Liver (tissue), 10 donors: ENCODE results near the gene PTPMT1. TPM values are rescaled to one million over a fixed set of nuclear protein-coding genes. Genes with fewer than 3 reads are reported as not detected.

ENCODE experiments used
- DNase-seq: peaks from one replicate; pipeline ENCODE4 v3.0.0-alpha.2; 2017; ENCODE audit warnings: low spot score
- H3K27ac ChIP-seq, 2 donors: one replicate each; pipeline ENCODE4 v1.7.0; 2013; ENCODE audit warnings: inconsistent platforms in 2 of 2, low read length in 2 of 2, control low read depth in 1 of 2, low read depth in 1 of 2, mild to moderate bottlenecking in 1 of 2
- H3K27me3 ChIP-seq, 4 donors: one replicate each; pipeline versions ENCODE4 v1.6.1 to v1.7.0; 2013; ENCODE audit warnings: low read length in 3 of 4, inconsistent platforms in 1 of 4, mild to moderate bottlenecking in 1 of 4, moderate library complexity in 1 of 4; ENCODE audit not compliant: control insufficient read depth in 4 of 4, insufficient read depth in 4 of 4
- H3K36me3 ChIP-seq, 4 donors: one replicate each; pipeline versions ENCODE4 v1.6.1 to v1.7.0; 2013; ENCODE audit warnings: low read length in 3 of 4, mild to moderate bottlenecking in 3 of 4, low read depth in 1 of 4, moderate library complexity in 1 of 4; ENCODE audit not compliant: control insufficient read depth in 4 of 4, insufficient read depth in 3 of 4
- H3K4me1 ChIP-seq, 4 donors: one replicate each; pipeline versions ENCODE4 v1.6.1 to v1.7.0; 2013; ENCODE audit warnings: low read length in 3 of 4, mild to moderate bottlenecking in 3 of 4, moderate library complexity in 1 of 4; ENCODE audit not compliant: control insufficient read depth in 4 of 4, insufficient read depth in 4 of 4
- H3K4me3 ChIP-seq, 3 donors: one replicate each; pipeline versions ENCODE4 v1.6.1 to v1.7.0; 2013; ENCODE audit warnings: low read length in 3 of 3, control low read depth in 1 of 3, low read depth in 1 of 3, mild to moderate bottlenecking in 1 of 3
- H3K9ac ChIP-seq, 2 donors: one replicate each; pipeline ENCODE4 v1.7.0; 2013; ENCODE audit warnings: low read length in 2 of 2, mild to moderate bottlenecking in 2 of 2, moderate library complexity in 2 of 2, control low read depth in 1 of 2, low read depth in 1 of 2
- H3K9me3 ChIP-seq, 4 donors: one replicate each; pipeline versions ENCODE4 v1.6.1 to v1.7.0; 2013; ENCODE audit warnings: low read length in 3 of 4; ENCODE audit not compliant: control insufficient read depth in 4 of 4
- ATF3 ChIP-seq: IDR thresholded peaks from 2 replicates; pipeline ENCODE4 v1.6.1; 2016; ENCODE audit warnings: antibody characterized with exemption
- FOXA2 ChIP-seq: IDR thresholded peaks from 2 replicates; pipeline ENCODE4 v1.6.1; 2016; ENCODE audit warnings: antibody characterized with exemption
- GABPA ChIP-seq, 2 donors: IDR thresholded peaks in 1 of 2; conservative IDR thresholded peaks in 1 of 2; 2 replicates each; pipeline ENCODE4 v1.6.1; 2016; ENCODE audit warnings: antibody characterized with exemption in 2 of 2, mild to moderate bottlenecking in 1 of 2, moderate library complexity in 1 of 2
- JUND ChIP-seq, 2 donors: IDR thresholded peaks; 2 replicates each; pipeline ENCODE4 v1.6.1; 2016; ENCODE audit warnings: antibody characterized with exemption in 2 of 2
- NR2F2 ChIP-seq: IDR thresholded peaks from 2 replicates; pipeline ENCODE4 v1.6.1; 2016; ENCODE audit warnings: antibody characterized with exemption
- TAF1 ChIP-seq: conservative IDR thresholded peaks from 2 replicates; pipeline ENCODE4 v1.6.1; 2016; ENCODE audit warnings: antibody characterized with exemption, mild to moderate bottlenecking
- WGBS: extraction: QIAGEN DNeasy Blood & Tissue Kit; methylation state at CpG from one replicate; pipeline ENCODE4 v1.1.7; 2013; 5-methylcytosine and 5-hydroxymethylcytosine counted together
- polyA plus RNA-seq, 2 donors: library from polyadenylated mRNA; stranded (reverse) in 1 of 2; unstranded in 1 of 2; fragments of 200-250 nt in 1 of 2; fragments of >200 nt in 1 of 2; fragmentation: Nextera tagmentation in 1 of 2; extraction: Ambion mirVana in 1 of 2; gene quantifications; one replicate each; pipeline versions ENCODE4 v1.2.1 to v1.2.3, GENCODE V29; 2013 to 2015
- small RNA-seq: library from RNA; depleted of rRNA; stranded (forward); fragments of <200 nt; gene quantifications from one replicate; pipeline ENCODE3, GENCODE V24; 2014
- total RNA-seq, 2 donors: library from RNA; depleted of rRNA; stranded (reverse); fragments of >200 nt; gene quantifications; one replicate each; pipeline ENCODE4 v1.2.3, GENCODE V29; 2014
- TF ChIP-seq, protein P1 (sequence below): IDR thresholded peaks from 2 replicates; pipeline ENCODE4 v1.6.1; 2016; ENCODE audit warnings: antibody characterized with exemption
- donor health status: healthy.
- donor health status: healthy.
- donor health status: healthy.
- donor health status: healthy.
- donor health status: healthy.

The PTPMT1 gene
- total and polyA plus RNA-seq, 4 donors = 28.7 to 40.4 (median 33.5) TPM

DNA sequence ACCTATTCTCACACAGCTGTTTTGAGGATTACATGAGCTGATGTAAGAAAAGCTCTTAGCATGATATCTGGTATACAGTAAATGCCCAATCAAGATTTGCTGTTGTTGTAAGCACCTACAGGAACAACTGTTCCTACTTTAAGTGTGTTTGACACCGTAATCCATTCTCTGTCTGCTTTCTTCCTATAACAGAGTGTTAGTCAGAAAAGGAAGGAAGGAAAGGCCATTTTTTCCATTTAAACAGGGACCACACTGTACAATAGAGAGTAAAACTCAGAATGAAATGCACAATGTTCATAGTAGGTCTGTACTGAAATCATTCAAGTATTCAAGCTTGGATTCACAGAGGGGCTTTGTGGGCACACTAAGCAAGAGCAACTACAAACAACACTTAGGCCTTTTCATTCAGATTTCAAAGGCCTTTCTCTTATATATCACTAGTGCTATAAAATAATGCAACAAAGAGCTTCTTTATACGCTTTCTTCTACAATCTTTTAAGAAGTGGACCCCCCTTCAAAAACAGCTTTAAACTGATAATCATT, 55.5 kb downstream of the PTPMT1 start:
- Histone ChIP-seq H3K27me3 (no peaks in the 10 kb centered on the region), H3K9me3 (no peaks in the 10 kb centered on the region), H3K4me1 (no peaks in the 10 kb centered on the region), H3K27ac (no peak overlapping the region), H3K9ac (no peak overlapping the region), H3K36me3 (peaks cover 15 to 64% (median 62%) of the 10 kb centered on the region in 4 donors), H3K4me3 (no peak overlapping the region)
- TF ChIP-seq JUND (IDR thresholded peaks at IDR 0.05) (no peak), FOXA2 (no peak), GABPA (IDR thresholded peaks at IDR 0.05 in 1 of 2, conservative IDR thresholded peaks at IDR 0.05 in 1 of 2) (no peak), ATF3 (no peak), NR2F2 (no peak), TAF1 (no peak)
- TF ChIP-seq, protein P1, sequence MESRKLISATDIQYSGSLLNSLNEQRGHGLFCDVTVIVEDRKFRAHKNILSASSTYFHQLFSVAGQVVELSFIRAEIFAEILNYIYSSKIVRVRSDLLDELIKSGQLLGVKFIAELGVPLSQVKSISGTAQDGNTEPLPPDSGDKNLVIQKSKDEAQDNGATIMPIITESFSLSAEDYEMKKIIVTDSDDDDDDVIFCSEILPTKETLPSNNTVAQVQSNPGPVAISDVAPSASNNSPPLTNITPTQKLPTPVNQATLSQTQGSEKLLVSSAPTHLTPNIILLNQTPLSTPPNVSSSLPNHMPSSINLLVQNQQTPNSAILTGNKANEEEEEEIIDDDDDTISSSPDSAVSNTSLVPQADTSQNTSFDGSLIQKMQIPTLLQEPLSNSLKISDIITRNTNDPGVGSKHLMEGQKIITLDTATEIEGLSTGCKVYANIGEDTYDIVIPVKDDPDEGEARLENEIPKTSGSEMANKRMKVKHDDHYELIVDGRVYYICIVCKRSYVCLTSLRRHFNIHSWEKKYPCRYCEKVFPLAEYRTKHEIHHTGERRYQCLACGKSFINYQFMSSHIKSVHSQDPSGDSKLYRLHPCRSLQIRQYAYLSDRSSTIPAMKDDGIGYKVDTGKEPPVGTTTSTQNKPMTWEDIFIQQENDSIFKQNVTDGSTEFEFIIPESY = no peak
- 89% methylated on average over 2 of the region's 2 CpGs for WGBS
- no peak for DNase-seq

Small RNA genes within 50 kb of the gene (small RNA-seq; reads per million reads assigned to genes)
- gene RN7SL652P (not detected), gene RNU5E-10P (not detected)

Other genes with a start within 250 kb of the PTPMT1 start
- gene MYBPC3, start 212.9 kb upstream of the PTPMT1 start, total RNA-seq = under 1 TPM in 1 of 2 donors, not detected in 1; 0.25 TPM
- gene MYBPC3, start 212.9 kb upstream of the PTPMT1 start, polyA plus RNA-seq = under 1 TPM in 1 of 2 donors, not detected in 1; 0.01 TPM
- 10 to 100 TPM; 12.5 to 14.2 TPM for gene SPI1, start 187.1 kb upstream of the PTPMT1 start, total RNA-seq
- 10 to 100 TPM in 1 of 2 donors, 1 to 10 TPM in 1; 2.3 to 14.4 TPM for gene SPI1, start 187.1 kb upstream of the PTPMT1 start, polyA plus RNA-seq
- 10 to 100 TPM in 1 of 2 donors, 1 to 10 TPM in 1; 8.2 to 13.0 TPM for gene SLC39A13, start 157.0 kb upstream of the PTPMT1 start, total RNA-seq
- 10 to 100 TPM in 1 of 2 donors, 1 to 10 TPM in 1; 8.4 to 17.5 TPM for gene SLC39A13, start 157.0 kb upstream of the PTPMT1 start, polyA plus RNA-seq
- gene PSMC3, start 139.2 kb upstream of the PTPMT1 start, total RNA-seq = 10 to 100 TPM; 58.0 to 96.6 TPM
- 100 to 1,000 TPM; 110 TPM for gene PSMC3, start 139.2 kb upstream of the PTPMT1 start, polyA plus RNA-seq
- gene RAPSN, start 116.5 kb upstream of the PTPMT1 start, total RNA-seq = under 1 TPM in 1 of 2 donors, not detected in 1; 0.59 TPM
- gene RAPSN, start 116.5 kb upstream of the PTPMT1 start, polyA plus RNA-seq = under 1 TPM; 0.12 to 0.28 TPM
- gene CELF1, start 12.5 kb upstream of the PTPMT1 start, total RNA-seq = 100 to 1,000 TPM in 1 of 2 donors, 10 to 100 TPM in 1; 66.7 to 139 TPM
- gene CELF1, start 12.5 kb upstream of the PTPMT1 start, polyA plus RNA-seq = 10 to 100 TPM; 23.5 to 53.8 TPM
- 10 to 100 TPM in 1 of 2 donors, 1 to 10 TPM in 1; 9.1 to 12.0 TPM for gene KBTBD4, start 13.4 kb downstream of the PTPMT1 start, total RNA-seq
- 1 to 10 TPM; 5.6 to 8.2 TPM for gene KBTBD4, start 13.4 kb downstream of the PTPMT1 start, polyA plus RNA-seq
- 10 to 100 TPM; 43.8 to 55.0 TPM for gene NDUFS3, start 13.5 kb downstream of the PTPMT1 start, total RNA-seq
- gene NDUFS3, start 13.5 kb downstream of the PTPMT1 start, polyA plus RNA-seq = 100 to 1,000 TPM in 1 of 2 donors, 10 to 100 TPM in 1; 80.6 to 101 TPM
- not detected for gene FAM180B, start 21.1 kb downstream of the PTPMT1 start, total RNA-seq
- not detected for gene FAM180B, start 21.1 kb downstream of the PTPMT1 start, polyA plus RNA-seq
- 1 to 10 TPM in 1 of 2 donors, under 1 TPM in 1; 0.42 to 1.8 TPM for gene C1QTNF4, start 28.8 kb downstream of the PTPMT1 start, total RNA-seq
- under 1 TPM; 0.08 to 0.22 TPM for gene C1QTNF4, start 28.8 kb downstream of the PTPMT1 start, polyA plus RNA-seq
- gene MTCH2, start 77.0 kb downstream of the PTPMT1 start, total RNA-seq = 100 to 1,000 TPM in 1 of 2 donors, 10 to 100 TPM in 1; 62.5 to 129 TPM
- 100 to 1,000 TPM; 123 to 304 TPM for gene MTCH2, start 77.0 kb downstream of the PTPMT1 start, polyA plus RNA-seq
- gene AGBL2, start 149.8 kb downstream of the PTPMT1 start, total RNA-seq = 1 to 10 TPM; 1.7 to 3.0 TPM
- 1 to 10 TPM in 1 of 2 donors, under 1 TPM in 1; 0.36 to 3.6 TPM for gene AGBL2, start 149.8 kb downstream of the PTPMT1 start, polyA plus RNA-seq
- gene FNBP4, start 201.7 kb downstream of the PTPMT1 start, total RNA-seq = 10 to 100 TPM; 33.2 to 66.8 TPM
- 10 to 100 TPM; 10.9 to 23.9 TPM for gene FNBP4, start 201.7 kb downstream of the PTPMT1 start, polyA plus RNA-seq